ENCODE measurements around the gene KLF13. TPM values are rescaled to one million over a fixed set of nuclear protein-coding genes. Genes with fewer than 3 reads are reported as not detected.

The KLF13 gene
- total RNA-seq, 1 donor from 2014 or later, result 26.9 TPM

DNA sequence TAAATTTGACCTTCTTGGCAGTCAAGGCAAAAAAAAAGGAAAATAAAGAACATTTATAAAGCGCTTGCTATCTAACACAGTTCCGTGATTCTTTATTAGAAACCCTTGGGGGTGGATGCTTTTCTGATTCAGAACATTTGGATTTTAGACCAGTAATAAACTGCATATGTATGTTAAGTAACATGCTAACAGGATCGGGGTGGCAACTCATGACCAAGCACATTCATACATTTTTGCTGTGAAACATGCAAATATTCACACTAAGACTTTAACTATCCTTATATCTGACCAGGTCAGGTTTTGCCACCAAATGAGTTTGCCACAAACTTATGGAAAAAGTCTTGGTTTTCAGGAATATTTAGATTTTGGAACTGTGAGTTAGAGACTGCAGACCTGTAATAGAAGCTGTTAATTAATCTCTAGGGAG lies 30.4 kb upstream of the KLF13 start:
- peaks cover 25% of the 10 kb centered on the region for H3K4me1 Mint-ChIP-seq (ENCODE audit: low read depth)
- TF ChIP-seq, protein P1, sequence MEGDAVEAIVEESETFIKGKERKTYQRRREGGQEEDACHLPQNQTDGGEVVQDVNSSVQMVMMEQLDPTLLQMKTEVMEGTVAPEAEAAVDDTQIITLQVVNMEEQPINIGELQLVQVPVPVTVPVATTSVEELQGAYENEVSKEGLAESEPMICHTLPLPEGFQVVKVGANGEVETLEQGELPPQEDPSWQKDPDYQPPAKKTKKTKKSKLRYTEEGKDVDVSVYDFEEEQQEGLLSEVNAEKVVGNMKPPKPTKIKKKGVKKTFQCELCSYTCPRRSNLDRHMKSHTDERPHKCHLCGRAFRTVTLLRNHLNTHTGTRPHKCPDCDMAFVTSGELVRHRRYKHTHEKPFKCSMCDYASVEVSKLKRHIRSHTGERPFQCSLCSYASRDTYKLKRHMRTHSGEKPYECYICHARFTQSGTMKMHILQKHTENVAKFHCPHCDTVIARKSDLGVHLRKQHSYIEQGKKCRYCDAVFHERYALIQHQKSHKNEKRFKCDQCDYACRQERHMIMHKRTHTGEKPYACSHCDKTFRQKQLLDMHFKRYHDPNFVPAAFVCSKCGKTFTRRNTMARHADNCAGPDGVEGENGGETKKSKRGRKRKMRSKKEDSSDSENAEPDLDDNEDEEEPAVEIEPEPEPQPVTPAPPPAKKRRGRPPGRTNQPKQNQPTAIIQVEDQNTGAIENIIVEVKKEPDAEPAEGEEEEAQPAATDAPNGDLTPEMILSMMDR (IDR thresholded peaks at IDR 0.05; ENCODE audit: unreplicated experiment), result no peak
- H3K4me3 Mint-ChIP-seq (ENCODE audit: low read depth), result no peak overlapping the region
- H3K36me3 Mint-ChIP-seq (ENCODE audit: insufficient read depth), result no peaks in the 10 kb centered on the region
- H3K9me3 Mint-ChIP-seq (ENCODE audit: low read depth), result no peaks in the 10 kb centered on the region
- no peak for DNase-seq (ENCODE audit: low spot score, unreplicated experiment)
- peak overlapping the region; percentile 71 for H3K27ac Mint-ChIP-seq
- H3K27me3 Mint-ChIP-seq, result peaks cover 4% of the 10 kb centered on the region

DNA sequence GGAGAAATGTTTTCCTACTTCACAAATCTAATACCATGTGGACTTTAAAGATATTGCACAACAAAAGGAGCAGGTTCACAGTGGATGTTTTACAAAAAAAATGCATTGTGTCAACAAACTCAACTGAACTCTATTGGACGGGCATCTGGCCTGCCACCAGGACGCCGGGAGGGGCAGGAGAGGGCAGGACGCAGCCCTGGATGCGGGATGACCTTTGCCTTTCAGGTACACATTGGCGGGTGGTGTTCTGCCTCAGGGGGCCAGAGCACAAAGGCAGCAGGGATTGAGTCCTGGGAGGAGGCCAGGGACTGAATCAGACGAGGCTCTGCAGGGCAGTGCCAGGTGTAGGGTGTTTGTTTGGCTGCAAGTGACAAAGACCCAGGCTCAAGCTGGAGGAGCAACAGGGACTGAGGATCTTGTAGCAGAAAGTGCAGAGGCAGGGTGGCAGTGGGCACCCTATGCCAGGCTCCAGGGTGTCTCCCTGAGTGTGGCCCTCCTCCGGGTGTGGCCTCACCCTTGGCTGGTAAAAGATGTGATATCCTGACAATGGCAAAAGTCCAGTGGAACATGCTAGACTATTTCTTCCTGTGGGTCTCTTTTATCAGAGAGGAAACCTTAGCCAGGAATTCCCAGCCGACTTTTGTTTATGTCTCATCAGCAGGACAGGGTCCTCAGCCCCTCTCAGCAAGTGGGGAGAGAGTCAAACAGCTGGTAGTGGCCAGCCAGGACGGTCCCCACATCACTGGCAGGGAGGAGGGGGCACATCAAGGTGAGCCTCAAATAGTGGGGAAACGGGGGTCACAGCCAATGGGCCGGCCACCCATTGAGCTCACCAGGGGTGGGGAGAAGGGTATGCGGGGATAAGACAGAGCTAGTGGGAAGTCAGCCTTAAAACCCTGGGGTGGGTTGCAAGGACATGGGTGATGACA lies 29.7 kb upstream of the KLF13 start:
- TF ChIP-seq, protein P1 (IDR thresholded peaks at IDR 0.05; ENCODE audit: unreplicated experiment), result peak; percentile 14
- H3K27ac Mint-ChIP-seq, result peak overlapping the region; percentile 71
- DNase-seq (ENCODE audit: low spot score, unreplicated experiment), result no peak
- H3K36me3 Mint-ChIP-seq (ENCODE audit: insufficient read depth), result no peaks in the 10 kb centered on the region
- peak overlapping the region; percentile 26 for H3K4me3 Mint-ChIP-seq (ENCODE audit: low read depth)
- peaks cover 1% of the 10 kb centered on the region for H3K27me3 Mint-ChIP-seq
- H3K9me3 Mint-ChIP-seq (ENCODE audit: low read depth), result no peaks in the 10 kb centered on the region
- H3K4me1 Mint-ChIP-seq (ENCODE audit: low read depth), result peaks cover 25% of the 10 kb centered on the region

- no peak overlapping the region for H3K27ac Mint-ChIP-seq
- DNase-seq (ENCODE audit: low spot score, unreplicated experiment), result no peak
- H3K4me1 Mint-ChIP-seq (ENCODE audit: low read depth), result peaks cover 25% of the 10 kb centered on the region
- no peaks in the 10 kb centered on the region for H3K36me3 Mint-ChIP-seq (ENCODE audit: insufficient read depth)
- H3K9me3 Mint-ChIP-seq (ENCODE audit: low read depth), result no peaks in the 10 kb centered on the region
- H3K27me3 Mint-ChIP-seq, result peaks cover 6% of the 10 kb centered on the region
- H3K4me3 Mint-ChIP-seq (ENCODE audit: low read depth), result no peak overlapping the region
- TF ChIP-seq, protein P1 (IDR thresholded peaks at IDR 0.05; ENCODE audit: unreplicated experiment), result no peak
These were observed 28.8 kb upstream of the KLF13 start for GRCh38 chr15:31297575-31298456.

- TF ChIP-seq, protein P1 (IDR thresholded peaks at IDR 0.05; ENCODE audit: unreplicated experiment), result no peak
- DNase-seq (ENCODE audit: low spot score, unreplicated experiment), result no peak
- Mint-ChIP-seq H3K27me3 (peaks cover 6% of the 10 kb centered on the region), H3K4me1 (ENCODE audit: low read depth) (peaks cover 27% of the 10 kb centered on the region), H3K9me3 (ENCODE audit: low read depth) (no peaks in the 10 kb centered on the region), H3K27ac (no peak overlapping the region), H3K4me3 (ENCODE audit: low read depth) (no peak overlapping the region), H3K36me3 (ENCODE audit: insufficient read depth) (no peaks in the 10 kb centered on the region)
These were observed 27.9 kb upstream of the KLF13 start for GRCh38 chr15:31298707-31299172.

DNA sequence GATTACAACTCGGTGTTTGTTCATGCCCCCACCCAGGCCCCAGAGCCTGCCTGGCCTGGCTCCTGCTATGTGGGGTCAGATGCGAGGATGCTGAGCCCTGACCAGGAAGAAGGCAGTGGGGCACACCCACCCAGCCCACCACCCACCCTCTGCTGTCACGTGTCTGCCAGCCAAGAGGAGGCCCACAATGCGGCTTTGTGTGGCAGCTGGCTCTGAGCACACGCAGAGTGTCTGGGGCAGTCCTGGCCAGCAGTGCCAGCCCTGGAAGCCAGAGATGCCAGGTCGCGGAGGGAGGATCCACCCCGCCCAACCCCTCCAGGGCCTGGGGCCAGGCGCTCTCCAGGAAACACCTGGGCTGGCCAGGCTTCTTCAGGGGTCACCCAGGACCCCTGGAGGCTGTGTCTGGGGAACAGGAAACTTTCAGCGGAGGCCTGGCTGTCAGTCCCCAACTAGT lies 26.4 kb upstream of the KLF13 start:
- no peak for DNase-seq (ENCODE audit: low spot score, unreplicated experiment)
- Mint-ChIP-seq H3K4me3 (ENCODE audit: low read depth) (no peak overlapping the region), H3K9me3 (ENCODE audit: low read depth) (no peaks in the 10 kb centered on the region), H3K27ac (no peak overlapping the region), H3K4me1 (ENCODE audit: low read depth) (peaks cover 28% of the 10 kb centered on the region), H3K27me3 (peaks cover 12% of the 10 kb centered on the region), H3K36me3 (ENCODE audit: insufficient read depth) (no peaks in the 10 kb centered on the region)
- TF ChIP-seq, protein P1 (IDR thresholded peaks at IDR 0.05; ENCODE audit: unreplicated experiment), result no peak

Measured in progenitor cell of endocrine pancreas (in vitro differentiated cells).